Mammary epithelial cell (primary cell): ENCODE results near the gene SWT1.

Source experiments
- CTCF ChIP-seq, 2 donors: IDR thresholded peaks in 1 of 2; conservative IDR thresholded peaks in 1 of 2; 2 replicates each; pipeline ENCODE4 v1.5.1; 2011 to 2012; ENCODE audit warnings: inconsistent platforms in 2 of 2, low read length in 2 of 2, mild to moderate bottlenecking in 2 of 2, control low read depth in 1 of 2, low read depth in 1 of 2; ENCODE audit not compliant: insufficient read depth in 1 of 2; ENCODE audit errors: extremely low read depth in 1 of 2
- EZH2 ChIP-seq: IDR thresholded peaks from 2 replicates; pipeline ENCODE4 v1.6.1; 2012; ENCODE audit warnings: low read length, inconsistent platforms, borderline replicate concordance

- TF ChIP-seq CTCF (conservative IDR thresholded peaks at IDR 0.05 in 1 of 2, IDR thresholded peaks at IDR 0.05 in 1 of 2; ENCODE audit: extremely low read depth in 1 of 2, insufficient read depth in 1 of 2, low read depth in 1 of 2, low read length in 2 of 2) (no peak), EZH2 (no peak)
Observed at GRCh38 chr1:185207980-185208602, 51.1 kb downstream of the SWT1 start.
